Umbilical cord (tissue), 2 donors: ENCODE measurements around the gene LCLAT1. TPM values are rescaled to one million over a fixed set of nuclear protein-coding genes. Genes with fewer than 3 reads are reported as not detected.
"Not testable (repeated sequence)": the region's sequence is repeated elsewhere in the genome, so short reads cannot be mapped to it uniquely, and the experiment has no call there.

Experiments
- DNase-seq: peaks from one replicate; pipeline ENCODE4 v3.0.0-alpha.2; 2015; ENCODE audit warnings: low spot score
- total RNA-seq: library from RNA; depleted of rRNA; stranded (reverse); fragments of >200 nt; gene quantifications from one replicate; pipeline ENCODE4 v1.2.3, GENCODE V29; 2014; ENCODE audit warnings: low replicate concordance; ENCODE audit not compliant: insufficient read depth

Gene LCLAT1
- total RNA-seq, 1 donor from 2014 or later: 20.2 TPM

DNA sequence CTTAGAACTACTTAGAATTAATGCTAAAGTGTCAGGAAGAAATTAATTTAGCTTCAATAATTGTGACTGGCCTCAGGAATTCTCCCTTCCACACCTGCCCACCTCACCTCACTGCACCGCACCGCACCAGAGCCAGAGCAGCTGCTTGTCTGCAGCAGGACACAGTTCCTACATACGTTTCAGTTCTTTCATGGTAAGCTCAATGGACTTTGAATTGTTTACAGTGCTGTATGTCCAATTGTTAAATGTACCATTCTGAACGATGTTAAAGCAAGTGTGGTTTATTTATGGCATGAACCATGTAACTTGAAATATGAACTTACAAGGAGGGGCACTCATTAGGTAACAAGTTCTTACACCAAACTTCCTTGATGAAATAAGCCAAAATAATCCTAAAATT, 196.0 kb downstream of the LCLAT1 start:
- DNase-seq: not testable (repeated sequence)

DNA sequence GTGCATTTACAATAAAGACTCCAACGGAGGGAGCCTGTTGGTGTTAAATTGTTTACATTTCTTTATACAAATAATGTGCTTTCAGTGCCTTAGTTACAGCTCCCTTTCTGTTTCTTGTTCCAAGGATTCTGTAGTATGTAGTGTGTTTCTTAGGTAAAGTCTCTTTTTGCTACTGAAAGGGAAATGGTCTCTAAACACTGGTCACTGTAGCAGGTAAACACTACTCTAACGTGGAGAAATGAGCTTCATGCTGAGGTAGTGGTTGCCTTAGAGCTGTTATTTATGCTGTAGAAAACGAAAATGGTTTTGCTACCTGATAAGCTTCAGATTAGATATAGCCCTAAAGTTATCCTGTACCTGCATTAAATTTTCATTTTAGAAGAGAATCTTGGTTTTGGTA, 196.6 kb downstream of the LCLAT1 start:
- DNase-seq: no peak

DNA sequence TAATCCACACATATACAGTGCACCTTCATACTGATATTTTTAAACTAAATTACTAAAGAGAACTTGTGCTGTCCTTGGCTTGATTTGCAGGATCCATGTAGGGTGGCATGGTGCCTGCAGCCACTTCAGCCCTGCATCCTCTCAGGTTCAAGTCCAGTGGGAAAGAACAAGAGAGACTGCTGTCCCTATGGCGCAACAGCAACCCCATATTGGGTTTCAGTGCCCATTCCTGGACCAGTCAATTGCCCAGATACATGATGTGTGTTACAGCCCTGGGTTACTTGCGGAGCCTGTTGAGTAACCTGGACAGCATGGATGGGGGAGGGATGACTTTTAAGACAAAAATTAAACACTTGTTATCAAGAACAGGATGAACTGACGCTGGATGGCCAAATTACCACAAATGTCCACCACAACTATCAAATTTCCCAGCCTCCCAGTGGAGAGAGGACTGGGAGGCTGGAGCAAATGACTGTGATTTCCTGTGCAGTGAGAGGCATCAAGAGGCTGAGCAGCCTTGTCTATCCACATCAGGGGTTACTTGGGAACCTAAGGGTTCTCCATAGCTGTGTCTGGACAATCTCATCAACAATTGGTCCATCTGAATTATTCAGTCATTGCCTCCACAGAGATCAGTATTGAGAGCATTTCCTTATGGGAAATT, 198.2 kb downstream of the LCLAT1 start:
- no peak for DNase-seq

DNA sequence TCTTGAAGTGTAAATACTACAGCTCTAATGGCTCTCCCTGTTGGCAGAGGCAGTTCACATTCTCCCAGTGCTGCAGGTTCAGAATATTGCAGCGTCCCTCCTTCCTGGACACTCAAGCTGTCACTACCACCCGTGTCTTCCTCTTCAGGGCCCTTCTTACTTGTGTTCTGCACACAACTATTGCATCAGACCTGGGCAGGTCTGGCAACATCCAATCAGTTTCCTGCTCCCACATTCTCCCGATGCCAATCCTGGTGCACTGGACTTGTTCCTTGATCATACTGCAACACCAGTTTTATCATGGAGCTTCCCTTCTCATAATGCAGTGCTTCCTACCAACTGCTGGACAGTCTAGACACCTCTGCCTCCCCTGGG, 198.7 kb downstream of the LCLAT1 start:
- DNase-seq: no peak

DNA sequence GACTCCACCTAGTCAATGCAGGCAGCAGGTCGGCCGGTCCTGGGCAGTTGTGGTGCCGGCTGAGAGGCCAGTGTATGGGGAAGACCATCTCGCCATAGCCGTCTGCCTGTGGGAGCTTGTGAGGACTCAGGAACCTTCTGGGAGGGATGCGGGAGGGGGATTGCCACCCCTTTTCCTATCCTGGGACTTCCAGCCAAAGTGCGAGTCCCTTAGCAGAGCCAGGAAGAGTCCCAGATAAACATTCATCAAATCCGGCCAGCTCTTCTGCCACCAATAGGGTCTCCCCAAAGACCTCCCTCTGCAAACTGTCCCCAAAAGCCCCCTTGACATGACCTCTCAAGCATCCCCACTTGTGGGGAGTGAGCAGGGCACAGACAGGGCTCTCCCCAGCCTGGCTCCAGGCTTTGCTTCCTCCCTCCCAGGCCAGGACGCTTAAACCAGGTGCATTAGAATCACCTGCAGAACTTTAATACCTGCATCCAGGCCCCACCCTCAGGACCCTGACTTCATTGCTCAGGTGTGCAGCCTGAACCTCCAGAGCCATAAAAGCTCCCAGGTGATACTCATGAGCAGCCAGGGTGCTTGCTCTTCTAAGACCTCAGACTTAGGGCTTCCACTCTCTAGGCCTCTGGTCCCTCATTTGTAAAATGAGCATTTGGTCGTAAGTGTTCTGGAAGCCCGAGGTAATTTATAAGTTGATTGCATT, 200.9 kb downstream of the LCLAT1 start:
- DNase-seq: no peak

DNA sequence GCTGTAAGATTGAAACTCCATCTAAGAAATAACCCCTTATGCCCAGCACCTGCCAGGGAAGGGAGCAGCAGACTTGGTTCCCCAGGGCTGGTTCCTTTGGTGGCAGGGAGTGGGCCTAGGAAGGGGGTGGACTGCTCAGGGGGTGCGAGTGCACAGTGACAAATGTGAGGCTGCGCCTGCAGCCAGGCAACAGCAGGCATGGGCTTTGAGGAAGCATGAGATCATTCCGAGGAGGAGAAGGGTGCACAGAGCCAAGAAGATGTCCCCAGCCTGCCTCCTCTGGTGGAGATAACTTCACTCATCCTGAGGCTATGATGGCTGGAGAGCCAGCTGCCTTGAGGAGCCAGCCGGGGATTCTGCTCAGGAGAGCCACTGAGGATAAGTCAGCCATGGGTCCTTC, 202.2 kb downstream of the LCLAT1 start:
- DNase-seq: no peak

DNA sequence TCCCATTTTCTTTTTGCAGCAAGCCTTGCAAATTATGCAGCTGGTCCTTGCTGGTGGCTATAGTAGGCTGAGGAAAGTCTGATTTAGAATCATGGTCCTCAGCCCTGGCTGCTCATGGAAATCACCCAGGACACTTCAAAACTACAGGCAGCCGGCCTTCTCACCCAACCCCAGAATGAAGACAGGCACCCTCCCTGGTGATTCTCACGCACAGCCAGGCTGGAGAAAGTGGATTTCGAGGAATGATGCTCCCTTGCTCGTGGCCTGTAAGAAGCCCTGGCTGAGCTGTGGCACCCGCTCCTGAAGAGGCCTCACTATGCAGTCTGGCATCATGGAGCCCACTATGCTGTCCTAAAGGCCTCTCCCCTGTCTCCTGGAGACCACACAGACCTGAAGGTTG, 202.8 kb downstream of the LCLAT1 start:
- DNase-seq: no peak

DNA sequence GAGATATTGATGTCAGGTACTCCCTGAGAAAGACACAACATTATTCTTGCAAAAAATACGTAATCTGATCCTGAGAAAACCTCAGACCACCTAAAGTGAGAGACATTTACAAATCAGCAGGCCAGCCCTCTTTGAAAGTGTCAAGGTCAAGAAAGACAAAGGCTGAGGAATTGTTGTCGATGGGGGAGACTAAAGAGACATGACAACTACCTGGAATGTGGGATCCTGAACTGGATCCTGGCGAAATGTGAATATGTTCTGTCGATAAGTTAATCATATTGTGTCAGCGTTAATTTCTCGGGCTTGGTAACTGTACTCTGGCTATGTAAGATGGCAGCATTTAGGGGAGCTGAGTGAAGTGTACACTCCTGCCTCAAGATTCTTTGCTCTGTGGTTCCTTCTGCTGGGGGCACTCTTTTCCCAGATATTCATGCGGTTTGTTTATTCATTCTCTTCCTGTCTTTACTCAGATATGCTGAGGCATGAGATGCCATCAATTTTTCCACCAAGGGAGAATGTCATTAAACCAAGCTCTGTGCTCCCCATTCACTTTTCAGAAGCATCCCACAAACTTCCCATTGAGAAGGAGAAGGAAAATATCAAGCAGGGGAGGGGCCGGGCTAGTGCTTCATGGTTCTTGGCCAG, 205.3 kb downstream of the LCLAT1 start:
- no peak for DNase-seq

DNA sequence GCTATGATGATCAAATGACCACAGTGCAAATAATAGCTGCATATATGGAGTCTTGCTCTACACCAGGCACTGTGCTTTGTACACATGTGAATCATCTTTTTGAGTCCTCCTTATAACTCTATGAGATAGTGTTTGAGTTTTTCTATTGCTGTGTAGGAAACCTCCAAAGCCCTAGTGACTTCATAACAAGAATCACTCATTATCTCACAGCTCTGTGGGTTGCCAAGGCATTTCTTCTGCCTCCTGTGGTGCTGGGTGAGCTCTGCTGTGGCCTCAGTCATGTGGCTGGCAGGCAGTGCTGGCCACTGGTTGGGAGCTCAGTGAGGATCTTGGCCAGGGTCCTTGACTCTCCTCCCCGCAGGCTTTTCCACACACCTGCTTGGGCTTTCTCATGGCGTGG, 206.8 kb downstream of the LCLAT1 start:
- no peak for DNase-seq

DNA sequence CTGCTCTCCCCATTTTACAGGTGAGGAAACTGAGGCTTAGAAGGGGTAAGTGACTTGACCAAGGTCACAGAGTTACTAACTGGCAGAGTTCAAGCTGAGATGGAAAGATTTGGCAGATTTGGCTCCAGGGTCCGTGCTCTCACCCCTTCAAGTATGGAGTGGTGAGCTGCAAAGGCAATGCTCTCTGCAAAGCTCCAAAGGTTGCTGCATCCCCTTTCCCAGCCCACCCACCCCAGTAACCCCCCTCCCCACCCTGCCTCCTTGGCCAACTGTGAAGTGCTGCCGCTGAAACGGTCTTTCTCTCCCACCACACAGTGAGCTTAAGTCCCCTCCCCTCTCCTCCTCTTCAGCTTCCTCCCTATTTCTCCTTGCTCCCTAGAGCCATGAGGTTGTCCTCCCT, 207.4 kb downstream of the LCLAT1 start:
- no peak for DNase-seq

DNA sequence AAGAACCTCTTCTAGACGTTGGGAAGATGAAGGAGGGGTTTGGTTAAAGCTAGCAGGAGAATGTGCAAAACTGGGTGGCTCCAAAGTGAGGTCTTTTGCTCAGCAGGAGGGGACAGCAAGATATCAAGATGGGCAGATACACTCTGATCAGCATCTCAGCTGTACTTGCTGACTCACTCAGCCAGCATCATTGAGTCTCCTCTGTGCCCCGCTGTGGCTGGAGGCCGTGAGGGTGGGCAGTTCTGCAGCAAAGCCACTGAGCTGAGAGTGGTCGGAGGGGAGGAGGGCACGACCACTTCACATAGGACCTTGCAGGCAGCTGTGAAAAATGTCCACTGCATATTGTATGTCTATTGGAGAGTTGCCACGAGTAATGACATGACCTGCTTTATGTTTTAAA, 208.2 kb downstream of the LCLAT1 start:
- DNase-seq: no peak

DNA sequence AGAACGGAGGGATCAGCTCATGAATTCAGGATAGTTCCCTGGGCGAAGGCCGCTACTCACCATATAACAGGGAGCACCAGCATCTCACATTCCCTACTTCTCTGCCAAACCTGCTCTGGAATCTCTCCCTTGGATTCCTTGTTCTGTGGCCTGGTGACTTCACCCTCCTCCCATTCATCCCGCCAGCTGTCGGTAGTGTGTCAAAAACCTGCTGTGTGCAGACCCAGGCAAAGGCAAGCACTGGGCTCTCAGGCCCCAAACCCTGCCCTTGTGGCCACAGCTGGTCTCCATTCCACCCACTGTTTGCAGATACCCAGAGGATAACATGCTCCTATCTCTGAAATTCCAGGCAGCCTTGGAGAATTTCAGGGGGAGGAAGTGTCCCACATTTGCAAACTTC, 208.6 kb downstream of the LCLAT1 start:
- no peak for DNase-seq

DNA sequence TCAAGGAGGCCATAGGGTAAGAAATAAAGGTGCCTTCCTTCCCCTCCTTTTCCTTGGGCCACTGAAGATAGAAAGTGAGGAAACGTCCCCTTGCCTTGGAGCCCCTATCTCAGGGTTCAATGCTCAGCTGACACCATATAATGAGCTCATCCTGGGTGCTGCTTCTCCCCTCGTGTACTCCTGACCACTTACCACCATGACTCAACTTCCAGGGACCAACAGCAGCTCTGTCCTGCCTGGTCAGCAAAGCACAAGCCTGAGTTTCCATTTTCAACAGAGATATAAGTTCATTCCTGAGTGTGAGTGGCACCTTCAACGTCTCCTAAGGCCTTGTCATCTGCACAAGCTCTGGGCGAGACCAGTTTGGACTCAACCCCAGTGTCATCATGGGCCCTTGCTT, 209.0 kb downstream of the LCLAT1 start:
- DNase-seq: no peak

DNA sequence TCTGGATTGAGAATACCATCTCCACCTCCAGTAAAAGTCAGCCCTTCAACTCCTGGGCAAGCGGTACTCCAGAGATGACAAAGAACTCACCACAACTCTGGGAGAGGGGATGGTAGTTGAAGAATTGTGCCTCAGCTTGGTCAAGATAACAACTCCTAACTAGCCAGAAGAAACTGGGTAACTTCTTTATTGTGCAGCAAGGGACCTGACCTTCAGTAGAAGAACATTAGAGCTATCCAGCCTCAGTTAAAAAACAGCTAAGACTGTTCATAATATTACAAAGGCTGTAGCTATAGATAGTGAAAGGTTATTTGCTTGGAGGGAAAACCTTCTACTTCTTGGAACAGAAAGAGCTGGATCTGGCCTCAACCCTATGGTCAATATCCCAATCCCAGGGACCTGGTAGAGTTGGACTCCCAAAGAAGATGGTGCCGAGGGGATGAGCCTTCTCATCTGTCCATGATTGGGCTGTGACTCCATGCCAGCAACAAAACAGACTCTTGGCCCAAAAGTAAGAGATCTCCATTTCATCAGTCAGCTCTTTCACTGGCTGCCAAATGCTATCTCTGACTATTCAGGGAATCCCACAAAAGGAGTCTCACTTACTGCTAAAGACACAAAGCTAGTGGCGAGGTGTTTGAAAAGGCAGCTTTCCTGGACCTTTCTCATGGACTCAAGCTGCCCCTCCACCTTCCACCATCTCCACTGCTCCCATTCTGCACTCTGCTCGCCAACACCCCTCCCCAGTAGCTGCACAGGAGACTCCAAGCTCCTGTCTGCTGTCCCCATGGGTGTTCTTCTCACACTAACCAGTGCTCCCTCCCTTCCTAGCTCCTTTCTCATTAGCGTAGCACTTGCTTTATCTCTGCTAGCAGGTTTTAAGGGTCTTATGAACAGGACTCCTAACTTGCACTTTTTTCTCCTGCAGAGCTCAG, 214.4 kb downstream of the LCLAT1 start:
- DNase-seq: no peak

DNA sequence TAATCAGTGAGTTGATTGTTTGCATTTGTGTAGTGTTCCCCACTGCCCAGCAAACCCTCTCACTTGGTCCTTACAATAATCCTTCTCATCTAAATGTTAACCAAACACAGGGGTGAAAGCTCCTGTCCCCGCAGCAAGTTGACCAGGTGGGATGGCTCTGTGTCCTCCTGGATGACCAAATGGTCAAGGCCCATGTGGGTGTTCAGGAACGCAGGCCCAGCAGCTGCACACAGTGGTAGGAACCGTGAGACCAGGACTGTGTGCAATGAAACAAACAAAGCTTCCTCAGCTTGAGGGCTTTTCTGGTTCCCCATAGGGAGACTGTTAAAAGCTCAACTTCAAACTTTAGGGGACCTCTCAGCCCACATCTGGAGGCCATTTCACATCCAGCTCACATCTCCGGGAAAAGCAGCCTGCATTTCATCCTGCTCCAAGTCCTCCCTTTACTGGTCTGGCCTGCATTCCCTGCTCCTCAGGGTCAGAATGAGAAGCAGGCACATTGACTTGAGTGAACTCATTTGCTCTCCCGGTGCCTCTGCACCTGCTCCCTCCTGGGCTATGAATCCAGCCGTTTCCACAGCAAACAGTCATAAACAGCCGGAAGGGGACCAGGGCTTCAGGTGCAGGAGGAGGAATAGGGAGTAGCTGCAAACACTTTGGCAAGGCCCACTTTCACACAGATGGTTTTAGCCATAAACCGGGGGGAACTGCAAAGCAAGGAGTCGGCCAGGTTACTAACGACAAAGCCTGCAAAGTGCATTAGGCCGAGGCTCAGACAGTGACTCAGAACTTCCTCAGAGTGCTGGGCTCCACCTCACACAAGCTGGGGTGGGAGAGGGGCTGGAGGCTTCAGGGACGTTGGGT, 215.5 kb downstream of the LCLAT1 start:
- peak; percentile 5 for DNase-seq

DNA sequence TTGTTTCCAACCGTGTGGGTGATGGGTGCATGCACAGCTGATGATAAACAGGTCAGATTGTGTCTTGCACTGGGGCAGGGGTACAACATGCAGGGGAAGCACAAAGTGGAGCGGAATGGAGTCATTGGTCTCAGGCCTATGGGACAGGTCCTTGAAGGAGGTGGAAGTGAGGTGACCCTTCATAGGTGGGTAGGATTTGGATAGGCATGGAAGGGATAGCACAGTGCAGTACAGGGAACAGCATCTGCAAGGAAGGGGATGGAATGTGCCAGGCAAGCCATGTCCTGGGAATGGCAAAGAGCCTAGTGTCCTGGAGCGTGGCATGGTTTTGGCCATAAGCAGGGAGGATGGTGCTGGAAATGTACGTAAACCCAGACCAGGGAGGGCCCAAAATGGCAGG, 216.3 kb downstream of the LCLAT1 start:
- DNase-seq: no peak

DNA sequence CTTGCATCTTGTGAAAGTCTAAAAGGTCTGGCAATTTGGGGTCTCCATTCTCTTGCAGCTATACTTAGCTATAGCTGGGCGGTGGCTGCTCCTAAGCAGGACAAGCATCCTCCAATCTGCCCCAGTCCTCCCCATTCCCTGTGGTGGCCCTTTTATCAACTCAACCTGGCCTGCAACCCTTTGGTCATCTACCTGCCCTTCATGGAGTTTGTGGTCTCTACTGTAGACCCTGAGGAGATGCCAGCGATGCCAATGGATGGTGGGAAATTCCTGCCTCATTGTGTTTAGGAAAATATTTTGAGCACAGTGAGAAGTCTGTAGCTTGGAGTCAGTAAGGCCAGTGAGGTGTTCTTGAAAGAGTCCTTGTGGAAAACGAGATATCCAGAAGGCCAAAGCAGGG, 216.8 kb downstream of the LCLAT1 start:
- DNase-seq: no peak

DNA sequence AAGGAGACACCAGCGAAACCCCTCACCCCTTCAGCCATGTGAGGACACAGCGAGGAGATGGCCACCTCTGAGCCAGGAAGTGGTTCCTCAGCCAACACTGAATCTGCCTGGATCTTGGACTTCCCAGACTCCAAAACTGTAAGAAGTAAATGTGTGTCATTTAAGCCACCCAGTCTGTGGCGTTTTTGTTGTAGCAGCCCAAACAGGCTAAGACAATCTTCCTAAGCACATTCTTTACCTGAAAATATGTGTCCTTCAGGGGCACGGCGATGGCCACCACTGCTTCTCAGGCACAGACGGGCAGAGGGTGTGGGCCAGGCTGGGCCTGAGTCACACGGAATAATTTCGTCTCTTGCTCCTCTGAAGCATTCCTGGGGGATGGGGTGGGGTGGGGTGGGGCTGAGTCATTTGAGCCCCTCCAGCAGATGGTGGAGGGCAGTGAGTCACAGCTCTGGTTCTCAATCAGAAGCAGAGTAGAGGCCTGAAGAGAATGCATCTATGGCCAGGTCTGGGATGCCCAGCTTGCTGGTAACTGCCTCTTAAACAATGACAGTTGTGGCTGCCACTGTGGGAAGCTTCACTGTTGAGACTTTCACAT, 217.8 kb downstream of the LCLAT1 start:
- DNase-seq: peak; percentile 50

DNA sequence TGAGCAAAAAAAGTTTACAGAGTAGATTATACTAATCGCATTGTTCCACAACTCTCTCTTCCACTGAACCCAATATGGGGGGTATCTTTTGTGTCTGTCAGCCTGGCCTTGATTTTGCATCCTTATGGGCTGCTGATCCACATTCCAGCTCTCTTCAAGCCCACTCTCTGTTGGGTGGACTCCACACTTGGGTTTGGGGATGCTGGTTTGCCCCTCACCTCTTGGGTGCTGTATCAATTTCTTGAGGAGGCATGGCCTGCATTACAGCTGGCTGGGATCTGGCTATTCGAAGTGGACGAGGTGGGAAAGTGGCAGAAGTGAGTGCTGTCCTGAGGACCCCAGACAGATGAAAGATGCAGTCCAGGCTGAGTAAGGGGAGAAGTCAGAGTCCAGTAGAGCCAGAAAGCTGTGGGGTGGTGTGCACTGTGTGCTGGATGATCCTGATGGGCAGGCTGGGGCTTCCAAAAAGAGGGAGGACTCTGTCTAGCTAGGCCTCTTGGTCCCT, 218.8 kb downstream of the LCLAT1 start:
- DNase-seq: no peak

DNA sequence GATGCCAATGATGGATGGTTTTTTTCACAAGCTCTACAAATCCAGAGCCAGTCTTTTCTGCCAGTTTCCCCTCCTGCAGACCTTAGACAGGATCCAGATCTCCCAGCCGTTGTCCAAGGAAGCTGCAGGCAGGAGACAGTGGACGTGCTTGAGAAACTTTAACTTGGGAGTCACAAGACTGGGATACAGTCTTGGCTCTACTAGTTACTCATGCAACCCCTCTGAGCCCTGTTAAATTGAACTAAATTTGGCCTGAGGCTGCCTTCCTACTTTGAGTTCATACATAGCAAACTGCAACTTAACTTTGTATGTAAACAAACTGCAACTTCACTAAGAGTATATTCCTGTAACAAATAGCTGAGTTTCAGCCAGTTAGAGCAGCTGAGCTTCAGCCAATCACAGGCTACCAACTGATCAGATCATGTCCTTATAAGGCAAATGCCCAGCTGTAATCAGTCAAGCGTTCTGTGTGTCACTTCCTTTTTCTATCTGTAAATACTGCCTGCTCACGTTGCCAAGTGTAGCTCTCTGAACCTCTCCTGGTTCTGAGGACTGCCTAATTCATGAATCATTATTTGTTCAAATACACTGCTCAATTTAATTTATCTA, 219.3 kb downstream of the LCLAT1 start:
- peak; percentile 57 for DNase-seq
